GM19240 (cell line): ENCODE data around the gene ACADM.
"Not testable (repeated sequence)": the region's sequence is repeated elsewhere in the genome, so short reads cannot be mapped to it uniquely, and the experiment has no call there.

Experiments used
- DNase-seq: peaks from one replicate; pipeline ENCODE4 v3.0.0; 2011; ENCODE audit warnings: low spot score; ENCODE audit not compliant: insufficient read length

Gene ACADM

GRCh38 chr1:75794382-75794781 lies 69.9 kb downstream of the ACADM start:
- DNase-seq: no peak

- no peak for DNase-seq
Measured at GRCh38 chr1:75795703-75796193, 71.2 kb downstream of the ACADM start.

DNA sequence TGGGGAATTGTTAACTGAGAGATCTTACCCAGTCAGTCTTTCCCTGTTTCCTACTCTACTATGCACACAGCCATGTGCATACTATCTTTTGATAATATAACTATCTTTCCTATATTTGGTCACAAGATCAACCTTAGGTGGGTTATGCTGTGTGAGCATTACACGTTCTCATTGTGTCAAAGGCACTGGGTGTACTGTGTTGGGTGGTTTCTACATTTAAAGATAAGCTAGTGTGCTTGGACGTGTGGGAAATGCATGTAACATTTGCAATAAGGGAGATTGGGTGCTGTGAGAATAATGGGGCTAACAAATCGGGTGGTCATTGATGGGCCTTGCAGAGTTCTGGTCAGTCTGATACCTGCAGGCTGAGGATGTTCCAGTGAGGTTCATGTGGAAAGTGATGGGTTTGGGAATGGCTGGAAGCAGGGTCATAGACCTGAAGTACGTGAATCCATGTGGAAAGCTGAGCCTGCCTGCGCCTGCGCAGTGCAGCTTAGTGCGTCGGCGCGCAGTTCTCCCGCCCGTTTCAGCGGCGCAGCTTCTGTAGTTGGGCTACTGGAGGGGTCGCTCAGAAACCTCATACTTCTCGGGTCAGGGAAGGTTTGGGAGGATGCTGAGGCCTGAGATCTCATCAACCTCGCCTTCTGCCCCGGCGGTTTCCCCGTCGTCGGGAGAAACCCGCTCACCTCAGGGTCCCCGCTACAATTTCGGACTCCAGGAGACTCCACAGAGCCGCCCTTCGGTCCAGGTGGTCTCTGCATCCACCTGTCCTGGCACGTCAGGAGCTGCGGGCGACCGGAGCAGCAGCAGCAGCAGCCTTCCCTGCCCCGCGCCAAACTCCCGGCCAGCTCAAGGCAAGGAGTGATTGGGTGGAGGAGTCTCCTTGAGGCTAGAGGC lies 72.1 kb downstream of the ACADM start, which contains the start of gene MSH4:
MSH4 (plus strand) TSS at position 507 of the 897 bp plus-strand sequence; CDS start at position 611, 104 bp downstream.
- no peak for DNase-seq

DNA sequence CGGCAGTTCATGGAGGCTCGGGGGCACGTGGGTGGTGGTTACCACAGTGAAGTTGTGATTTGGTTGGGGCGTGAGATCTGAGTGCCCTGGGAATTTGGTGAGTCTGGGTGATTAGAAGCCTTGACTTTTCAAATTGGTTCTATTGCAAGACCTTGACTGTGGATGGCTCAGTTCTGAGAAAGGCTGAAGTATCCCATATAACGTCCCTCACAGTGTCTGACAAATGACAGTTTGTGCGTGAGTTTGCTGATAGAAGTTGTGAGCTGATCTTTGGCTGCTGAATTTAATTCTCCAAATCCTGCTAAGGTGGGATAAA lies 72.7 kb downstream of the ACADM start:
- DNase-seq: no peak

DNA sequence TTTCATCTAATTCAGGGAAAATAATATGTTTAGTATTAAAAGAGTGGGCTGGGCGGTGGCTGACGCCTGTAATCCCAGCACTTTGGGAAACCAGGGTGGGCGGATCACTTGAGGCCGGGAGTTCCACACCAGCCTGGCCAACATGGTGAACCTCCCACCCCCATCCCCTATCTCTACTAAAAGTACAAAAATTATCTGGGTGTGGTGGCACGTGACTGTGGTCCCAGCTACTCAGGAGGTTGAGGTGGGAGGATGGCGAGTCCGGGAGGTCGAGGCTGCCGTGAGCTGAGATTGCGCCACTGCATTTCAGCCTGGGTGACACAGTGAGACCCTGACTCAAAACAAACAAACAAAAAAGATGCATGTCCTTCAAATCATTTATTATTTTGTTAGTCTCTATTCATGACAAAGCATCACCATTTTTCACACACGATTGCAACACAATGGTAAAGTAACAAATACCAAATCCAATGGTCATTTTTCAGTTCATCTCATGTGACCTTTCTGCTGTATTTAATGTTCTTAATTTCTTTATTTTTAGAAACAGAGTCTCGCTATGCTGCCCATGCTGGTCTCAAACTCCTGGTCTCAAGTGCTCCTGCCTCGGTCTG lies 73.2 kb downstream of the ACADM start:
- DNase-seq: no peak

- not testable (repeated sequence) for DNase-seq
Measured at GRCh38 chr1:75801480-75801879, 77.0 kb downstream of the ACADM start.

- no peak for DNase-seq
Measured at GRCh38 chr1:75808921-75809320, 84.4 kb downstream of the ACADM start.

DNA sequence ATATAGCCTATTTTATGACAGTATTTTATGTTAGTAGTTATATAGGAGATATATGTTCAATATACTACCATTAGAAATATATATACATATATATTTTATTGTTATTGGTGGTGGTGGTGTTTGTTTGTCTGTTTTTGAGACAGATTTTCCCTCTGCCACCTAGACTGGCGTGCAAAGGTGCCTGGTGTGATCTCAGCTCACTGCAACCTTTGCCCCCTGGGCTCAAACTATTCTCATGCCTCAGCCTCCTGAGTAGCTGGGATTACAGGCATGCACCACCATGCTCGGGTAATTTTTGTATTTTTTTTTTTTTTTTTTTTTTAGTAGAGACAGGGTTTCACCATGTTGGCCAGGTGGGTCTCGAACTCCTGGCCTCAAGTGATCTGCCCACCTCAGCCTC lies 85.6 kb downstream of the ACADM start:
- DNase-seq: not testable (repeated sequence)

GRCh38 chr1:75811211-75811981 lies 86.9 kb downstream of the ACADM start:
- DNase-seq: no peak

- DNase-seq: no peak
Measured at GRCh38 chr1:75812065-75812464, 87.6 kb downstream of the ACADM start.
